HG03103 (cell line): ENCODE measurements around the gene DBX1.
"Not testable (repeated sequence)": the region's sequence is repeated elsewhere in the genome, so short reads cannot be mapped to it uniquely, and the experiment has no call there.

Experiments used
- ATAC-seq: cut with Tn5 transposase; IDR thresholded peaks from one replicate; pipeline ENCODE4 v1.9.1; 2021; ENCODE audit warnings: low read depth; ENCODE audit not compliant: unreplicated experiment

DBX1 gene, protein sequence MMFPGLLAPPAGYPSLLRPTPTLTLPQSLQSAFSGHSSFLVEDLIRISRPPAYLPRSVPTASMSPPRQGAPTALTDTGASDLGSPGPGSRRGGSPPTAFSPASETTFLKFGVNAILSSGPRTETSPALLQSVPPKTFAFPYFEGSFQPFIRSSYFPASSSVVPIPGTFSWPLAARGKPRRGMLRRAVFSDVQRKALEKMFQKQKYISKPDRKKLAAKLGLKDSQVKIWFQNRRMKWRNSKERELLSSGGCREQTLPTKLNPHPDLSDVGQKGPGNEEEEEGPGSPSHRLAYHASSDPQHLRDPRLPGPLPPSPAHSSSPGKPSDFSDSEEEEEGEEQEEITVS

DNA sequence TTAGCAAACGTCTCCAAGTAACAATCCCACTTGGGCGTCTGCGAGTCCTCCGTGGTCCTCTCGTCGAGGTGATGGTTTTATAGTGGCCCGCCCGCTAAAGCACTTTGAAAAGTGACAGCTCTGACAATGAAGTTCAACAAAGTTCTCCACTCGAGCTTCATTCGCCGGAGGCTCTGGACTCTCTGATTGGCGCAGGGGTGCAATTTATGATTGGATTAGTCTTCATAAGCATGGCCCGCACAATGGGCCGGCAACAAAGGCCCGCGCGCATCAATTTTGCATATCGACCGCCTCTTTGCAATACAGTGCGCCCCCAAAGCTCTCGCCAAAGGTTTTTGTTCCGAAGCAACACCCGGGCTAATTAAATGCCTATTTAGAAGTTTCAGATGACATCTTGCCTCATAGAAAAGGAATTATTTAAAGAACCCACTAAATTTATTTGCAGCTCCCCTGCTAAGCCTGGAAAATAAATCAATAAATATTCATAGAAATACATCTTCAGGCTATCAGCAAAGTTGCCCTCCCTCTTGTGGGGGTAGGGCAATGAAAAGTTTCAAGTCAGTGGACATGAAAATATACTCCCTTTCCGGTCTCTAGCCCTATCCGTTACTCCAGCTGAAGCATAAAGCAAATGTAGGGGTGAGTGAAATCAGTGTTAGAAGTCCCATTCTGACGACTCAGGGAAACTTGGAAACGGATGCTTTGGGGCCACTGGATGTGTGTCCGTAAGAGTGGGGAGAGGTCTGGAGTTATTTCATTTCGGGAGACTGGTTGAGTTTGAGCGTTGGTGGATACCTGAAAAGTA is at the start of gene DBX1:
DBX1 (minus strand) TSS at position 51 of the 805 bp plus-strand sequence. CDS start 151 bp downstream, outside the sequence.
- no peak for ATAC-seq

DNA sequence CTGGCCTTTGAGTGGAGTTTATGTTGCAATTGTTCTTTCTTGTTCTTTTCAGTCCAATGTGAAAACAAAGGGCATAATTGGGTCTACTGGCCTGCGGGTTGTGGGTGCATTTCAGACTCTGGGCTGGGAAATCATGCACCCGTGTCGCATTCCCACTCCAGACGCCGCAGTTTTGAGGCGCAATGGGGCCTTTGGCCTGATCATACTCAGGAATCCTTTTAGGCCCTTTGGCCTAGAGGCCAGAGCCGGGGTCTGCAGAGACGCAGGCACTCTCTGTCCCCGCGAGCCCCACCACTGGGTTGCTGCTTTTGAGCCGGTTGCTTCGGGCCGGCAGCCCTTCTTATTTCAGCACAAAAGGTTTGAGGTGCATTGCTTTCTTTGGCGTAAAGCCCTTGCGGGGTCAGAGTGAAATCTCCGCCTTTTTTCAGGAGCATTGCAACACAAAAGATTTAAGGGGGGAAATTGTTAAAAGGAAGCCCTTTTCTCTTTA is 48.4 kb upstream of the DBX1 start:
- ATAC-seq = no peak

DNA sequence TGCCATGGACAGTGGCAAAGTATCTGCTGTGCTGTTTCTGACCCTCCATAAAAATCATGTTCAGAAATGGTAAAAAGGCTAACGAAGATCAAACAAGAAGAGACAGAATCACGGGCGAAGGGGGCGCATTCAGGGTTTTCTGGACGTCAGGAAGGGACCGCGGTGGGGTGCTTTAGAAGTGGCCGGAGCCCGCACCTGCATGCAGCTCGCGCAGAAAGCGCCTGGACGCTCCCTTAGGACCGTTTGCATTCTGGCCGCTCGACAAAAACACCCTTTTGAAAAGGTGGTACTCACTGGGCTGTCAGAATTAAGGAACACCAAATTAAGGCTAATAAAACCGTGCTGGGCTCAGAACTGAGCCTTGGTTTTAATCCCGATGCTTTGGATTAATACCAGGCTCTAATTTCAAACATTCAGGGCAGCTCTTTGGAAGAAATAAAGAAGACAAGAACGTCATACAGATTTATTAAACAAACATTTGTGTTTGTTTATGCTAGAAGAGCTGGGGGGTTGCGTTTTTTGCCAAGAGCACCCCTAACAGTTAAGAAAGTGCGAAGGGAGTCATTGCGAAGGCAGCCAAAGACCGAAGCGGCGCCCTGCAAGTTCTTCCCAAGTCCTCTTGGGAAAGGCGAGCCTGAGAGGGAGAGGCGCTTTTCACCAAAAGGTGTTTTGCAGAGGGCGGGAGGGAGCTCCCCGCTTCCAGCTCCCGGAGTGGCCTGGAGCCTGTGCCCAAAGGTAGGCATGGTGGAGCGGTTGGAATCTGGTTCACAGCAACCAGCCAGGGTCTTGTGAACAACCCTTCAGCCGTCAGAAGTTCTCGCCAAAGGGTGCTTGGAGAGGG is 47.7 kb upstream of the DBX1 start:
- no peak for ATAC-seq

DNA sequence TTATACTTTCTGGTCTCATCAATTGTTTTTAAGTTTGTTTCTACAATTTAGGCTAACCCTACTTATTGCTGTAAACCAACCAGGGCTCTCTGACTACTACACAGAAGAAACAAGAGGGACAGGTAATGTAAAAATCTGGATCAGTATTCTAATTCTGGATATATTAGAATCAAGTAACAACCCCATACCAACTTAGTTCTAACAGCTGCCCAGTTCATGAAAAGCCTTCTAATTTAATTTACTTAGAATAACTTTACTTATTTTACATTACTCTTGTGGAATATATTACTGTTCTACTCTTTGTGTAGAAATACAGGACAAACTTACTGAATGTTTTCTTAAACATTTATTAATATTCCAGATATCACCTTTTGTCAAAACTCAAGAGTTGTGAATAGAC is 45.5 kb upstream of the DBX1 start:
- ATAC-seq = no peak

DNA sequence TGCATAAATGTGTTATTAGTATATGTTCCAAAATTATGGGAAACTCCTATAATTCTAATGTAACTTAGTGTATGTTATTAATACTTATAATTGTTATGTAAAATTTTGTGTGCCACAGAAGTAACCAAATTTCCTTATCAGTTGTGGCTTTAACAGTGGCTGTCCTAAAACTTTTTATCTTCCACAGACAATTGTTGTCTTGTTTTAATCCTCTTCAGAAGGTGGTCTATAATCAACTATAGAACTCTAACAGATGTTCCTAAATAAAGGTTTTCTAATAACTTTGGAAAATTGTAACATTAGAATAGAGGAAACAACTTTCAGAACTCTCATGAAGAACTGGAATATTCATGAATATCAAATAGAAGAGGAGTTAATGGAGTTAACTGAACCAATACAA is 44.4 kb upstream of the DBX1 start:
- ATAC-seq = no peak

DNA sequence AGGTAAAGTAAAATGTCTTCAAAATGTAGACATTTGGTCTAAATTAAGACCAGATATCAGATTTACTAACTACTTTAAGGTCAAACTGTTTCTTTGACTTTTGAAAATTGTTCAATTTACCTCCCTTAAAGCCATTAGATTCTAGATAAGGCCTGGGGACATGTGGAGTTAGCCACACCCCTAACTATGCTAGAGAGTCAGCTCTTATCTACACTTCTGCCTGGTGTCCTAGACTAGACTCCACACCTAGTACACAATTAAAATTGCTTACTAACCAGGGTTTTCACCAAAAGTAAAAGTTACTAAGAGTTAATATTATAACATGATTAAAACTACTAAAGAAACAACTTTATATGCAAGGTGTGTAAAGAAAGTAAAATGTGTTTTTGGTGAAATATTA is 43.6 kb upstream of the DBX1 start:
- no peak for ATAC-seq

DNA sequence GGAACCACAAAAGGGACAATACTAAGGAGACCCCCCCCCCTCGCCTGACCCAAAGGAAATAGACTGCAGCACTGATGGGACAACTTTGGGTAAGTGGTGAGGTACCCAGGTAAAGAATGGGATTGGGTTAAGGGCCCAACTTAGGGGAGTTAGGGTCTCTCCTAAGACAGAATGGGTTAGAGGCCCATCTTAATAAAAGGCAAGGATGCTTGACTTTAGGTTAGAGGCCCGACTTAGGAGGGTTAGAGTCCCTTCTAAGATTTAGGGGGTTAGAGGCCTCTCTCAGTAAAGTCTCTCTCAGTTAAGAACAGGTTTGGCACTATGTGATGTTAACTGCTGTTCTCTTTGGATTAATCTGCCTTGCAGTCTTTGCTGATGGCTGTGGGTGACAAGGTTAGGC is 41.0 kb upstream of the DBX1 start:
- no peak for ATAC-seq

DNA sequence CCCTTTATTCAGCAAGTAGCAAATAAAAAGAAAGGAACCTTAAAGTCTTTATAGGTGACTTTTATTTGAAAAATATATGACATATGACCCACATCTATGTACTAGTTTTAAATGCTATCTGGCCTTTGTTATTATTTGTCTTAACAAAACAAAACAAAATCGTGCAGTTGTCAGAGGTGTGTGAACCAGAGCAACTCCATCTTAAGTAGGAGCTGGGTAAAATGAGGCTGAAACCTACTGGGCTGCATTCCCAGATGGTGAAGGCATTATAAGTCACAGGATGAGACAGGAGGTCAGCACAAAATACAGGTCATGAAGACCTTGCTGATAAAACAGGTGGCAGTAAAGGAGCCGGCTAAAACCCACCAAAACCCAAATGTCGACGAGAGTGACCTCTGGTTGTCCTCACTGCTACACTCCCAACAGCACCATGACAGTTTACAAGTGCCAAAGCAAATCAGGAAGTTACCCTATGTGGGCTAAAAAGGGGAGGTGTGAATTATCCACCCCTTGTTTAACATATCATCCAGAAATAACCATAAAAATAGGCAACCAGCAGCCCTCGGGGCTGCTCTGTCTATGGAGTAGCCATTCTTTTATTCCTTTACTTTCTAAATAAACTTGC is 40.2 kb upstream of the DBX1 start:
- not testable (repeated sequence) for ATAC-seq

DNA sequence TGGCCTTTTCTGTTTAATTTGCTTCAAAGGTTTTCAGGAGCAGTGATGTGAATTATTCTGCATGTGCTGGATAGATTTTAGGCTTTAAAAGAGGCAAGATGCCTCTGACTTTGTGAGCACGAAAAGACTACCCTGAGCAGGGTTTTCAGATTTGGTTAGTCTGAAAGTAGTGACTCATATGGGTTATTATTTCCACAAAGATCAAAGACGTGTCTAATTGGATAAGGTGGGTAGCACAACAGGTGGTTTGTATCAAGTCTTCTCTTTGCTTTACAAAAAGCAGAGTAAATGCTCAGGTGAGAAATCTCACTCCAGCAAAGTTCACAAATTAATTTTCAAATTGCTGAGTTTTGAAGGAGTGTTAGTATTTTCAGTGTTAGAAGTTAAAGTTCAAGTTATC is 37.6 kb upstream of the DBX1 start:
- ATAC-seq = peak; percentile 68

DNA sequence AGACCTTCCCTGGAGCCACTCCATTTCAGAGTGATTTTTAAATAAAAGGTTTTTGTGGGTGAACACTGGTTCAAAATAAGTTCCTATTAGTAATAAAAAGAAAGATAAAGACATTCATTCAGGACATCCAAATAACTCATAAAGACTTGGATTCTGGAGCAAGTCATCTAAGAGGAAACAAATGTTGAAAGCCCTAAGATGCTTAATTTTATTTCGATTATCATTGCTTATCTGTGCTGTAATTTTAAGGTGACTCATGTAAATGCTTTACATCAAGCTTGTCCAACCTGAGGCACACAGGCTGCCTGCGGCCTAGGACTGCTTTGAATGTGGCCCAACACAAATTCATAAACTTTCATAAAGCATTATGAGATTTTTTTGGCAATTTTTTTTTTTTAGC is 34.2 kb upstream of the DBX1 start:
- no peak for ATAC-seq

DNA sequence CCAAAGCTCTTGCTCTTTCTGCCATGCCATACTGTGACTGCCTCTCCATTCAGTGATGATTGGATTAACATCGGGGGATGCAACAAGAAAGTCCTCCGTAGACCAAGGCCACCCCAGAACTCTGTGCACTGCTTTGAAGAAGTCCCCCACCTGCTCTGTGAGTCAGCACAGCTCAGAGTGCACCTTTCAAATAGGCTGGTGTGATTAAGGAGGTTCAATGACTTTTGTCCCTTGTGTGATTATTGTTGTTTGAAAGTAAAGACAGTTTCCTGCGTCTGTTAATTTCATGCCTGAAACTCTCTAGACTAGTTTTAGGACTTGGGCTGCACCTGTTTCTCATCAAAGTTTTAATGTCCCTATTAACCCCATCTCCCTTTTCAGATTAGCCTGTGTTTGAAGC is 33.0 kb upstream of the DBX1 start:
- ATAC-seq = no peak

DNA sequence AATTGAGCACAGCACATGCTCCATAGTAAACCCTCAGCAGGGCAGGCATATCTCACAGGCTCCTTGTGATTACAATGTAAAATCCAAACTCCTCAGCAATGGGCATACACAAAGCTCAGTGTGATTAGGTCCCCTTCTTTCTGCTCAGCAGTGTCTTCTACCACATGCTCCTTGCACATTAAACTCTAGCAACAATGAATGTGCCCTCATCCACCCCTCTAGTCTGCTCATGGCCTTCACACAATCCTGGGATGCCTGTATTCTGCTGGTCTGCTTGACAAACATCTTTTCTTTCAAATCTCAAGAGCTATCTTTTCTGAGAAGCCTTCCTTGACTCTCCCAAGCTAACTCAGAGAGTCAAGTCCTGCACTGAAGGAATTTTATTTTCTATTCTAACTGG is 32.4 kb upstream of the DBX1 start:
- no peak for ATAC-seq

DNA sequence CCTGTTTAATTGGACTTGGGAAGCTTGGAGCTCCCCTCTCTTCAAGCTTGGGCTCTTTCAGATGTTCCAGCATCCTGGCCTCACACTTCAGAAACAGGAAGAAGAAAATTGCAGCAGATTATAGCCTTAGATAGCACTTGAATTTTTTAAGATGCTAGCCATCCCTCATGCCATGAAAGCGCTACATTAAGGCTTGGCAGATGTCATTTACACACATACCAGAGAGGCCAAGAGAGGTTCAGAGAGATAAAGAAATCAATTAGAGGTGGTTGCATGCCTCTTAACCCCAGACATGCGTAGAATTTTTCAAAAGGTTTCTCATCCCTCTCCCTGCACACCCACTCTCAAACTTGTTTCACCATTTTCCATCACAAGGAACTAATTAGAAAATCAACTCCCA is 31.9 kb upstream of the DBX1 start:
- ATAC-seq = no peak

DNA sequence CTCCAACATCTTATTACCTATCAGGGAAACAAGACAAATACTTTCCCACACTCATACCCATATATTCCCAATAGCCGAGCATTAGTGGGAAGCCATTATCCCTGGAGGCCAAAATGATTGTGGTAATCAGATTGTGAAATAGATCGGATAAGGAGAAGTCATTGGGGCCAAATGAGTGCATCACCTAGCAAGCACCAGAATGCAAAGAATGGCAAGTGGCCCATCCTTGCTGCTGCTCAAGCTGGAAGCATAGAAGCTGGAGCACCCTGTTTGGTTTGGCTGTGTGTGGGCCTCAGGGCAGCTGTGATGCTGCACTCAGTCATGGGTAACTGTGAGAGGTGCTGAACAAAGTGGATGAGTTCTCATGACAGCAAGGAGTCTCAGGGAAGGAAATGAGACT is 18.7 kb upstream of the DBX1 start:
- ATAC-seq = no peak

DNA sequence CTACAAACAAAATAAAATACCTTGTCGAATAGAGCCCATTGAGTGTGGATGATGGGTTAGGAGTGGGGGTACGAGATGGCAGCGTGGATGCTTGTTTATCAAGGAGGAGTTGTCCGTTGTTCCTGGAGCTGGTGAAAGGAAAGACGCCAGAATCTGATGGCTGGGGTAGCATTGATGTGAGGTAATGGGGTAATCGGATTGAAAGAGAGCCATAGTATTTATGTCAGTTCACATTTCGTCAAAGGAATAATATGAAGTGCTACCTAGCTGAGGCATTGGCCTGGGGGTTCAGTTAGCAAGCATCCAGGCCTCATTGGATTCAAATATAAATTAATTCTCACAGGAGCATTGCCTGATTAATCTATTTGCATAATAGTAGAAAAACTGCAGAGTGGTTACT is 16.9 kb upstream of the DBX1 start:
- ATAC-seq = no peak

DNA sequence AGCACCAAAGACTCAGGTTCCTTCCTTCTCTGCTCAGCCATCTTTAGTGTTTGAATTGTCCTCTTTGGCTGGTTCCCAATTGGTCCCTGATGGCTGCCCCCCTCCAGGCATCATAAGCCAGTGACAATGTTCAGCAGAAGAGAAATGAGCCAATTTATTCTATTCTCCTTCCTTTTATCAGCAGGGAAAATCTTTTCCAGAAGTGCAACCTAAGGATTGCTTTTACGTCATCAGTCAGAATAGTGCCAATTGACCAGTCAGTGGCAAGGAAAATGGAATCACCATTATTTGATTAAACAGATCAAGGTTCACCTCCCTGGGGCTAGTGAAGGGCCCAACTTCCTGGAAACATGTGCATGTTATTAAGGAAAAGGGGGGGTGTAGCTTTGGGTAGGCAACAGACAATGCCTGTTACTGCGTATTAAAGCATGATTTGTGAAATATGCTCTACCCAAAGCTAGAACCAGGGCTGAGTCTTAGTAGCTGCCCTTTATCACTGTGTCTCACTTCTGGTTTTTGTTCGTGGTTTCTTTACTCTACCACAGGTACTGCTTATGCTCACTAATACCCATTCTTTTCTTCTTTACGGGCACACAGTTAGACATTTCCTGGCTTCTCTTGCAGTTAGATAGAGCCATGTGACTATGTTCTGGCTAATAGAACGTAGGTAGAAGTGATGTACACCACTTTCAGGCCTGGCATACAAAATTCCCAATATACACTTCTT is 12.6 kb upstream of the DBX1 start:
- no peak for ATAC-seq

DNA sequence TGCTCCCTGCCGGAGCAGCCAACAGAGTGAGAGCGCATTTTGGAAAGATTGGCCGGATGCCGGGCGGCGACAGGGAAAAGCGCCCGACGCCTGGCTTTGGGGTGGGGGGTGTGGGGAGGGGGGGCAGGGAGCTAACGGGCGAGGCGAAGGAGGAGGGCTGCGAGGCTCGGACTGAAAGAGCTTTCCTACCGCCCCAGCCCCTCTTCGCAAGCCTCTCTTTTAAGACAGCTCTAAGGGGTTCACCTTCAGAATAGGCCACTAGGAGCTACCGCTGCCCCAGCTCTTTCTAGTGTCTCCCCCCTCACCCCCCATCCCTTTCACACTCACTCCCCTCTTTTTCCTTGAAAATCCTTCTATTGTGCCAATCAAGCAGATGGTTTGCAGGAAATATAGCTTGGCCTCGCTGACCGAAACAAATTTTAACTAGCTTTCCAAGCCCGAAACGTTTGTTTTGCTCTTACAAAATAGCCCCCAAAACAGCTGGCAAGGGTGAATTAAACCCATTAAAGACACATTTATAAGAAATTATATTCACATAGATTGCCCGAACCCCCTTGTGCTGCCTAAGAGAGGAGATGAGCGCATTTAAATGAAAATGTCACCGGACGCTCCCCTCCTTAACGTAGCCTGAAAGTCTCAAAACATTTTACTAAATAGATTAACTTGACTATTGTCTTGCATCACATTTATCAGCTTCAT is 3.7 kb upstream of the DBX1 start:
- no peak for ATAC-seq

DNA sequence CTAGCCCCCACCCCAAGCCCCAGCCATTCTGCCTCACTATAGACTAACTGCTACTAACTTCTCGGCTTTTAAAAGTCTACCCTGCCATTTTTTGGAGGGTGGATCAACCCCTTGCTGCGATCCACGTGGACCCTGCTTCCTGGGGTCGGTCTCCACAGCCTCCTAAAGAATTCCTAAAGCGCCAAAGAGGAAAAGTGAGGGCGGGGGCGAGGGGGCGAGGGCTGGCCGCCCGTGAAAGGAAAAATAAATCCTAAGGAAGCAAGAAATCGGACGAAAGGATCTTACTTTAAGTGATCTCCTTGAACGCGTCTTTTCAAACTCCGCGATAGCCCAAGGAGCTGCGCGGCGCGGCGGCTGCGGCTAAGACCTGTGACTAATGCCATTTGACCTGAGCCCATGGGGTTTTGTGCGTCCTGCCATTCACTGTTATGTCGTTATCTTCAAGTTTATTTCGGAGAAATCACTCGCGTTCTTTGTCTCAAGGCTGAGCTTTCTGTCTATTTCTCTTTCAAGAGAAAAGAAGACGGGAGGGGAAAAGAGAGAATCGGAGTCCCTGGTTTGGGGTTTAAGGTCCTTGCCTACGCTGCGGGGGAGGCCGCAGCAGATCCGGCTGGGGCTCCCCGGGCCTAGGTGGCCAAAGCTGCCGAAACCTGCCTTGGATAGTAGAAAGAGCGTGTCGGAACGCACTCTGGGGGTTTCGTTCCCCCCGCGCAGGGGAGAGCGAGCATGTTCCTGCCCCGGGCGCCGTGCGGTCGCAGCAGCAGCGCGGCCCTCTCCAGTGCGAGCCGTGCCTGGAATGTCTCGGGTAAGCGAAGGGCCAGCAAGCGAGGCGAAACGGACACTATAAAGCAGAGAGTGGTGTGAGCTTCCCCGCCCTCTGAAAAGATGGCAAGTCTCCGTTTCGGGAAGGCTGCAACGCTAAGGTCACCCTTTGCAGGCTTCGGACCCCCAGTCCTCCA is 2.8 kb upstream of the DBX1 start:
- ATAC-seq = no peak
